IMR-90 (cell line): ENCODE results near the gene MAB21L4. TPM values are rescaled to one million over a fixed set of nuclear protein-coding genes. Genes with fewer than 3 reads are reported as not detected.

Experiments used
- ATAC-seq: fragments of 200-7000 bp; cut with Tn5 transposase; 2 replicates; pipeline ENCODE4 v1.9.1; 2020; ENCODE audit warnings: low read depth, mild to moderate bottlenecking, moderate library complexity
- BruUV-seq: library from RNA; stranded (reverse); fragments of 400-500 nt; replicated peaks from 2 replicates; lab custom pipeline; 2021; lab: Mats Ljungman, UMichigan
- CTCF ChIA-PET: fragments of 300-600 bp; formaldehyde crosslinking; extraction: SDS; loops from one replicate; lab custom pipeline; 2021; ENCODE audit warnings: antibody characterized with exemption; lab: Yijun Ruan, JAX
- POLR2A ChIA-PET: fragments of 300-600 bp; sonication (Branson Sonifier 250); formaldehyde crosslinking; loops from one replicate; lab custom pipeline; 2022; ENCODE audit warnings: antibody characterized with exemption; ENCODE audit not compliant: unreplicated experiment; lab: Charles Lee
- DNase-seq: peaks from one replicate; pipeline ENCODE4 v3.0.0; 2013
- H2AFZ ChIP-seq: replicated peaks from 2 replicates; pipeline ENCODE3; 2013; ENCODE audit warnings: low read length, mild to moderate bottlenecking; ENCODE audit not compliant: poor library complexity
- H2AK5ac ChIP-seq: 2 replicates; pipeline ENCODE4 v1.6.1; 2013; ENCODE audit warnings: low read depth, low read length, inconsistent platforms
- H2AK9ac ChIP-seq: replicated peaks from 2 replicates; pipeline ENCODE3; 2013; ENCODE audit warnings: mild to moderate bottlenecking, low read depth, low read length, moderate library complexity; ENCODE audit not compliant: poor library complexity
- H2BK120ac ChIP-seq: 2 replicates; pipeline ENCODE4 v1.6.1; 2013; ENCODE audit warnings: low read depth, low read length, inconsistent platforms
- H2BK15ac ChIP-seq: 3 replicates; pipeline ENCODE4 v1.6.1; 2013; ENCODE audit warnings: low read depth, low read length, inconsistent platforms
- H2BK20ac ChIP-seq: 2 replicates; pipeline ENCODE4 v1.6.1; 2013; ENCODE audit warnings: low read depth, mild to moderate bottlenecking, inconsistent platforms, low read length, moderate library complexity
- H2BK5ac ChIP-seq: 2 replicates; pipeline ENCODE4 v1.6.1; 2013; ENCODE audit warnings: mild to moderate bottlenecking, low read depth, low read length, inconsistent platforms; ENCODE audit not compliant: poor library complexity, severe bottlenecking
- H3K14ac ChIP-seq: replicated peaks from 2 replicates; pipeline ENCODE4 v1.6.1; 2013; ENCODE audit warnings: low read depth, low read length, inconsistent platforms
- H3K18ac ChIP-seq: 2 replicates; pipeline ENCODE4 v1.6.1; 2013; ENCODE audit warnings: low read depth, low read length, control low read depth
- H3K23ac ChIP-seq: 2 replicates; pipeline ENCODE4 v1.6.1; 2013; ENCODE audit warnings: low read depth, low read length, inconsistent platforms
- H3K27ac ChIP-seq: 2 replicates; pipeline ENCODE4 v1.5.1; 2013; ENCODE audit warnings: mild to moderate bottlenecking, control low read depth, low read length; ENCODE audit not compliant: insufficient read depth
- H3K27me3 ChIP-seq: 2 replicates; pipeline ENCODE4 v1.6.1; 2013; ENCODE audit warnings: low read length; ENCODE audit not compliant: control insufficient read depth, insufficient read depth
- H3K36me3 ChIP-seq: 2 replicates; pipeline ENCODE4 v1.6.1; 2013; ENCODE audit warnings: low read length, mixed read lengths; ENCODE audit not compliant: control insufficient read depth, insufficient read depth
- H3K4ac ChIP-seq: 2 replicates; pipeline ENCODE4 v1.6.1; 2013; ENCODE audit warnings: low read depth, low read length, inconsistent platforms
- H3K4me1 ChIP-seq: 2 replicates; pipeline ENCODE4 v1.6.1; 2013; ENCODE audit warnings: low read length, mixed read lengths; ENCODE audit not compliant: control insufficient read depth, insufficient read depth
- H3K4me2 ChIP-seq: 2 replicates; pipeline ENCODE4 v1.6.1; 2013; ENCODE audit warnings: low read depth, mild to moderate bottlenecking, control low read depth, low read length, moderate library complexity
- H3K4me3 ChIP-seq: 2 replicates; pipeline ENCODE4 v1.5.1; 2013; ENCODE audit warnings: low read depth, mild to moderate bottlenecking, control low read depth, low read length, moderate library complexity; ENCODE audit not compliant: insufficient read depth
- H3K56ac ChIP-seq: 2 replicates; pipeline ENCODE4 v1.6.1; 2013; ENCODE audit warnings: low read length, inconsistent platforms; ENCODE audit not compliant: insufficient read depth; ENCODE audit errors: extremely low read depth
- H3K79me1 ChIP-seq, 2 experiments: 2 replicates each; pipeline ENCODE4 v1.6.1; 2013; ENCODE audit warnings: low read length in 2 of 2, inconsistent platforms in 1 of 2, low read depth in 1 of 2
- H3K9ac ChIP-seq: 2 replicates; pipeline ENCODE4 v1.6.1; 2013; ENCODE audit warnings: low read depth, low read length, control low read depth
- H3K9me1 ChIP-seq: 2 replicates; pipeline ENCODE4 v1.6.1; 2013; ENCODE audit warnings: low read length, inconsistent platforms; ENCODE audit not compliant: insufficient read depth
- H3K9me3 ChIP-seq: 2 replicates; pipeline ENCODE4 v1.6.1; 2013; ENCODE audit warnings: low read length; ENCODE audit not compliant: control insufficient read depth, insufficient read depth
- H4K20me1 ChIP-seq: 2 replicates; pipeline ENCODE4 v1.6.1; 2013; ENCODE audit warnings: low read length, inconsistent platforms; ENCODE audit not compliant: insufficient read depth
- H4K5ac ChIP-seq: 2 replicates; pipeline ENCODE4 v1.6.1; 2013; ENCODE audit warnings: mild to moderate bottlenecking, low read depth, low read length, control low read depth
- H4K8ac ChIP-seq, 2 experiments: 2 replicates each; pipeline ENCODE4 v1.6.1; 2013; ENCODE audit warnings: low read depth in 2 of 2, low read length in 2 of 2, control low read depth in 1 of 2, inconsistent platforms in 1 of 2
- H4K91ac ChIP-seq: 2 replicates; pipeline ENCODE4 v1.6.1; 2013; ENCODE audit warnings: low read depth, low read length, inconsistent platforms; ENCODE audit not compliant: insufficient read depth
- BHLHE40 ChIP-seq: fragments of 150-350 bp; IDR thresholded peaks from 2 replicates; pipeline ENCODE4 v1.6.1; 2016; ENCODE audit warnings: mild to moderate bottlenecking, low read depth, low read length
- CEBPB ChIP-seq: IDR thresholded peaks from 2 replicates; pipeline ENCODE4 v1.6.1; 2012; ENCODE audit warnings: low read depth, low read length, improper control_type of control experiment
- CHD1 ChIP-seq: IDR thresholded peaks from 2 replicates; pipeline ENCODE4 v1.6.1; 2012; ENCODE audit warnings: low read depth, low read length, improper control_type of control experiment
- CTCF ChIP-seq: conservative IDR thresholded peaks from 2 replicates; pipeline ENCODE4 v1.5.1; 2012; ENCODE audit warnings: mild to moderate bottlenecking, low read depth, low read length, improper control_type of control experiment
- ELK1 ChIP-seq: fragments of 150-350 bp; IDR thresholded peaks from 2 replicates; pipeline ENCODE4 v1.6.1; 2016; ENCODE audit warnings: low read depth, mild to moderate bottlenecking, low read length, moderate library complexity, borderline replicate concordance
- FOS ChIP-seq: fragments of 150-350 bp; IDR thresholded peaks from 2 replicates; pipeline ENCODE4 v1.6.1; 2016; ENCODE audit warnings: low read depth, low read length
- MAFK ChIP-seq: IDR thresholded peaks from 2 replicates; pipeline ENCODE4 v1.6.1; 2012; ENCODE audit warnings: low read depth, low read length, improper control_type of control experiment
- MAZ ChIP-seq: IDR thresholded peaks from 2 replicates; pipeline ENCODE4 v1.6.1; 2012; ENCODE audit warnings: low read depth, mild to moderate bottlenecking, low read length, improper control_type of control experiment, moderate library complexity, borderline replicate concordance
- MXI1 ChIP-seq: IDR thresholded peaks from 2 replicates; pipeline ENCODE4 v1.6.1; 2012; ENCODE audit warnings: low read depth, mild to moderate bottlenecking, low read length, moderate library complexity, borderline replicate concordance
- NFE2L2 ChIP-seq: fragments of 150-350 bp; IDR thresholded peaks from 2 replicates; pipeline ENCODE4 v1.6.1; 2016; ENCODE audit warnings: low read depth, mild to moderate bottlenecking, low read length
- POLR2A ChIP-seq: IDR thresholded peaks from 2 replicates; pipeline ENCODE4 v1.6.1; 2012; ENCODE audit warnings: mild to moderate bottlenecking, low read depth, low read length
- RAD21 ChIP-seq: IDR thresholded peaks from 2 replicates; pipeline ENCODE4 v1.6.1; 2012; ENCODE audit warnings: low read length, improper control_type of control experiment
- RCOR1 ChIP-seq: IDR thresholded peaks from 2 replicates; pipeline ENCODE4 v1.6.1; 2012; ENCODE audit warnings: mild to moderate bottlenecking, low read length, improper control_type of control experiment; ENCODE audit not compliant: insufficient replicate concordance
- RFX5 ChIP-seq: IDR thresholded peaks from 2 replicates; pipeline ENCODE4 v1.8.0; 2012; ENCODE audit warnings: low read depth, mild to moderate bottlenecking, low read length, moderate library complexity
- SMC3 ChIP-seq: fragments of 150-350 bp; IDR thresholded peaks from 2 replicates; pipeline ENCODE4 v1.6.1; 2016; ENCODE audit warnings: low read depth, mild to moderate bottlenecking, antibody characterized with exemption, low read length, moderate library complexity
- WGBS, 2 experiments: methylation state at CpG; one replicate each; pipeline versions ENCODE4 v1.1.5 to v1.1.7; 2013; ENCODE audit warnings: missing lambda C conversion rate in 2 of 2; ENCODE audit not compliant: insufficient read length in 1 of 2; ENCODE audit errors: extremely low coverage in 2 of 2; 5-methylcytosine and 5-hydroxymethylcytosine counted together
- dilution Hi-C: fragments of 300-500 bp; cut with HindIII; formaldehyde crosslinking; loops from one replicate; pipeline ENCODE4 v1.14.3; 2018; ENCODE audit warnings: low sequenced_read_pairs; ENCODE audit not compliant: unreplicated experiment
- in situ Hi-C: fragments of 300-500 bp; cut with MboI; formaldehyde crosslinking; loops from 3 replicates; pipeline ENCODE4 v1.14.3; 2019; ENCODE audit warnings: low sequenced_read_pairs, inconsistent platforms, mixed read lengths
- intact Hi-C: fragments of 100-400 bp; cut with micrococcal nuclease; formaldehyde crosslinking; loops from 2 replicates; pipeline ENCODE4 v1.10.0; 2022
- polyA plus RNA-seq, 3 experiments: library from polyadenylated mRNA; depleted of rRNA; stranded (reverse); fragments of >200 nt; gene quantifications; 2 replicates each; pipeline ENCODE4 v1.2.3, GENCODE V29; 2012; ENCODE audit warnings: low replicate concordance in 1 of 3
- total RNA-seq: library from RNA; depleted of rRNA; stranded (reverse); fragments of >200 nt; gene quantifications from 2 replicates; pipeline ENCODE4 v1.2.3, GENCODE V29; 2012
- TF ChIP-seq, protein P1 (sequence below): fragments of 150-350 bp; IDR thresholded peaks from 2 replicates; pipeline ENCODE4 v1.6.1; 2017; ENCODE audit warnings: mild to moderate bottlenecking, antibody characterized with exemption, low read length, low read depth

Gene MAB21L4
- total and polyA plus RNA-seq, 2 of the 4 experiments (the other 2 are of a cell fraction) = not detected

- intact Hi-C loops (no loop called here), in situ Hi-C loops (no loop called here), dilution Hi-C loops (no loop called here)
- H3K27me3 ChIP-seq = peaks cover 5% of the 10 kb centered on the region; the same call in 1 of the 2 replicates
- no peak overlapping the region for H2BK120ac ChIP-seq
- no peaks in the 10 kb centered on the region for H3K36me3 ChIP-seq
- BruUV-seq = no TSS peak
- no peaks in the 10 kb centered on the region for H3K9me1 ChIP-seq
- no peaks in the 10 kb centered on the region; the same call in 1 of the 2 replicates for H3K4me1 ChIP-seq
- no CpG with 5 or more reads among the region's 12 CpGs for WGBS, 2 experiments
- no peak overlapping the region for H3K4me3 ChIP-seq
- no peak overlapping the region for H3K56ac ChIP-seq
- H3K27ac ChIP-seq = no peak overlapping the region
- no peak overlapping the region for H3K18ac ChIP-seq
- no peak overlapping the region for H3K23ac ChIP-seq
- TF ChIP-seq CEBPB = no peak
- no peak for TF ChIP-seq RFX5
- no peak for TF ChIP-seq MAFK
- no peak for TF ChIP-seq CHD1
- TF ChIP-seq, protein P1, sequence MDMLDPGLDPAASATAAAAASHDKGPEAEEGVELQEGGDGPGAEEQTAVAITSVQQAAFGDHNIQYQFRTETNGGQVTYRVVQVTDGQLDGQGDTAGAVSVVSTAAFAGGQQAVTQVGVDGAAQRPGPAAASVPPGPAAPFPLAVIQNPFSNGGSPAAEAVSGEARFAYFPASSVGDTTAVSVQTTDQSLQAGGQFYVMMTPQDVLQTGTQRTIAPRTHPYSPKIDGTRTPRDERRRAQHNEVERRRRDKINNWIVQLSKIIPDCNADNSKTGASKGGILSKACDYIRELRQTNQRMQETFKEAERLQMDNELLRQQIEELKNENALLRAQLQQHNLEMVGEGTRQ = no peak
- no peak for TF ChIP-seq BHLHE40
- TF ChIP-seq POLR2A = no peak
- no peak for TF ChIP-seq RCOR1
- no peak for TF ChIP-seq SMC3
- no peak for TF ChIP-seq MXI1
- TF ChIP-seq ELK1 = no peak
- no peak for TF ChIP-seq FOS
- no peak for TF ChIP-seq MAZ
- no peak for TF ChIP-seq RAD21
- no peak for TF ChIP-seq NFE2L2
- TF ChIP-seq CTCF = no peak
- no peak overlapping the region for H4K8ac ChIP-seq
- no peak overlapping the region for H3K4me2 ChIP-seq
- H3K14ac ChIP-seq = no peak overlapping the region
- ATAC-seq = no peak
- no peak overlapping the region for H2BK15ac ChIP-seq
- no peak overlapping the region for H2BK20ac ChIP-seq
- H3K79me1 ChIP-seq = no peaks in the 10 kb centered on the region
- H2AFZ ChIP-seq = no peak overlapping the region
- no peak overlapping the region for H3K4ac ChIP-seq
- H4K20me1 ChIP-seq = no peaks in the 10 kb centered on the region
- no peak overlapping the region for H2BK5ac ChIP-seq
- DNase-seq = no peak
- H2AK5ac ChIP-seq = no peak overlapping the region
- ChIA-PET POLR2A (interaction anchor here (0.7 kb wide), 1 partner anchor 64 kb away, joined by 4 read pairs; no protein-coding TSS in a partner anchor), CTCF (no interaction called here)
- no peak overlapping the region for H3K9ac ChIP-seq
- no peaks in the 10 kb centered on the region for H3K9me3 ChIP-seq
- no peak overlapping the region for H2AK9ac ChIP-seq
- H4K5ac ChIP-seq = no peak overlapping the region
- no peak overlapping the region for H4K91ac ChIP-seq
Observed at GRCh38 chr2:240892925-240893324, 3.0 kb downstream of the MAB21L4 start.
